ENCODE results near the gene PLTP.

Gene PLTP

DNA sequence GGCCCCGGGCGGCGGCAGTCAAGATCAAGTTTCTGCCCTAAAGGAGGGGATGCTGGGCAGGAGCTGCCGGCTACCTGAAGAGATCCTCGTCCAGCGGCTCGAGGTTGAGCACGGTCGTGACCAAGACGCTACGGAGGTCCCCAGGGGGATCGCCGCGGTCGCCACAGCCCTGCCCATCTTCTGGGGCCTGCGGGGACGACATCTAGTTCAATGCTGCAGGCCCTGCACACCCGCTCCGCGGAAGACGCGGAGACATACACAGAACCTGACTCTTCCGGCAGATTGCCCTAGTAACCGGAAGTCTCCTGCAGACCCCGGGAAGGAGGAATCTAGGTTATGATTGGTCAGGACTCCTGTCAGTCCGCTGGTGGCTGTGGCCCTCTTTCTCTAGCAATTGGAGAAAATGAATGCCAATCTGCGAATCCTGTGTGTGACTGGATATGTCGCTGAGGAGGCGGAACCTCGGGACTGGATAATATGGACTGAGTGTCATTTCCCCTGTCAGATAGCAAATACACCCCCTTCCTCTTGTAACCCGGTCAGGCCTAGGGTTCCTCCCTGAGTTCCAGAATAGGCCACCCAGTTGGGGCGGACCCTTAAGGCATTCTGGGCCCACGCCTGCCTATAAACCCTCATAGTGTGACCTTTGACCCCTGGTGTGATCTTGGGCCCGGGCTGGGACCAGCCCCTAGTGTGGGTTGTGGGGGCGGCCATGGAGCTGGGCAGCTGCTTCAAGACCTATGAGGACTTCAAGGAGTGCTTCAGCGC, 54.7 kb downstream of the PLTP start, which contains the start of the genes ACOT8 and ZSWIM3 (continued):
- TF ChIP-seq, protein P1, sequence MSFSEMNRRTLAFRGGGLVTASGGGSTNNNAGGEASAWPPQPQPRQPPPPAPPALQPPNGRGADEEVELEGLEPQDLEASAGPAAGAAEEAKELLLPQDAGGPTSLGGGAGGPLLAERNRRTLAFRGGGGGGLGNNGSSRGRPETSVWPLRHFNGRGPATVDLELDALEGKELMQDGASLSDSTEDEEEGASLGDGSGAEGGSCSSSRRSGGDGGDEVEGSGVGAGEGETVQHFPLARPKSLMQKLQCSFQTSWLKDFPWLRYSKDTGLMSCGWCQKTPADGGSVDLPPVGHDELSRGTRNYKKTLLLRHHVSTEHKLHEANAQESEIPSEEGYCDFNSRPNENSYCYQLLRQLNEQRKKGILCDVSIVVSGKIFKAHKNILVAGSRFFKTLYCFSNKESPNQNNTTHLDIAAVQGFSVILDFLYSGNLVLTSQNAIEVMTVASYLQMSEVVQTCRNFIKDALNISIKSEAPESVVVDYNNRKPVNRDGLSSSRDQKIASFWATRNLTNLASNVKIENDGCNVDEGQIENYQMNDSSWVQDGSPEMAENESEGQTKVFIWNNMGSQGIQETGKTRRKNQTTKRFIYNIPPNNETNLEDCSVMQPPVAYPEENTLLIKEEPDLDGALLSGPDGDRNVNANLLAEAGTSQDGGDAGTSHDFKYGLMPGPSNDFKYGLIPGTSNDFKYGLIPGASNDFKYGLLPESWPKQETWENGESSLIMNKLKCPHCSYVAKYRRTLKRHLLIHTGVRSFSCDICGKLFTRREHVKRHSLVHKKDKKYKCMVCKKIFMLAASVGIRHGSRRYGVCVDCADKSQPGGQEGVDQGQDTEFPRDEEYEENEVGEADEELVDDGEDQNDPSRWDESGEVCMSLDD (tag by site-specific recombination; IDR thresholded peaks at IDR 0.05) = no peak
- no peak for TF ChIP-seq ZNF544 (tag by site-specific recombination; IDR thresholded peaks at IDR 0.05)
- TF ChIP-seq, protein P2, sequence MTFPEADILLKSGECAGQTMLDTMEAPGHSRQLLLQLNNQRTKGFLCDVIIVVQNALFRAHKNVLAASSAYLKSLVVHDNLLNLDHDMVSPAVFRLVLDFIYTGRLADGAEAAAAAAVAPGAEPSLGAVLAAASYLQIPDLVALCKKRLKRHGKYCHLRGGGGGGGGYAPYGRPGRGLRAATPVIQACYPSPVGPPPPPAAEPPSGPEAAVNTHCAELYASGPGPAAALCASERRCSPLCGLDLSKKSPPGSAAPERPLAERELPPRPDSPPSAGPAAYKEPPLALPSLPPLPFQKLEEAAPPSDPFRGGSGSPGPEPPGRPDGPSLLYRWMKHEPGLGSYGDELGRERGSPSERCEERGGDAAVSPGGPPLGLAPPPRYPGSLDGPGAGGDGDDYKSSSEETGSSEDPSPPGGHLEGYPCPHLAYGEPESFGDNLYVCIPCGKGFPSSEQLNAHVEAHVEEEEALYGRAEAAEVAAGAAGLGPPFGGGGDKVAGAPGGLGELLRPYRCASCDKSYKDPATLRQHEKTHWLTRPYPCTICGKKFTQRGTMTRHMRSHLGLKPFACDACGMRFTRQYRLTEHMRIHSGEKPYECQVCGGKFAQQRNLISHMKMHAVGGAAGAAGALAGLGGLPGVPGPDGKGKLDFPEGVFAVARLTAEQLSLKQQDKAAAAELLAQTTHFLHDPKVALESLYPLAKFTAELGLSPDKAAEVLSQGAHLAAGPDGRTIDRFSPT (tag by site-specific recombination; IDR thresholded peaks at IDR 0.05) = no peak
- no peak for TF ChIP-seq GLI4 (tag by site-specific recombination; IDR thresholded peaks at IDR 0.05)
- TF ChIP-seq ZNF2 (tag by site-specific recombination; IDR thresholded peaks at IDR 0.05) = peak; percentile 66; the same call in 1 of the 2 replicates
- TF ChIP-seq, protein P3, sequence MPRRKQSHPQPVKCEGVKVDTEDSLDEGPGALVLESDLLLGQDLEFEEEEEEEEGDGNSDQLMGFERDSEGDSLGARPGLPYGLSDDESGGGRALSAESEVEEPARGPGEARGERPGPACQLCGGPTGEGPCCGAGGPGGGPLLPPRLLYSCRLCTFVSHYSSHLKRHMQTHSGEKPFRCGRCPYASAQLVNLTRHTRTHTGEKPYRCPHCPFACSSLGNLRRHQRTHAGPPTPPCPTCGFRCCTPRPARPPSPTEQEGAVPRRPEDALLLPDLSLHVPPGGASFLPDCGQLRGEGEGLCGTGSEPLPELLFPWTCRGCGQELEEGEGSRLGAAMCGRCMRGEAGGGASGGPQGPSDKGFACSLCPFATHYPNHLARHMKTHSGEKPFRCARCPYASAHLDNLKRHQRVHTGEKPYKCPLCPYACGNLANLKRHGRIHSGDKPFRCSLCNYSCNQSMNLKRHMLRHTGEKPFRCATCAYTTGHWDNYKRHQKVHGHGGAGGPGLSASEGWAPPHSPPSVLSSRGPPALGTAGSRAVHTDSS (tag by site-specific recombination; IDR thresholded peaks at IDR 0.05) = no peak
- TF ChIP-seq HOXA7 (CRISPR knock-in tag; IDR thresholded peaks at IDR 0.05; ENCODE audit: borderline replicate concordance) = no peak
- no peak for TF ChIP-seq ZNF658 (tag by site-specific recombination; IDR thresholded peaks at IDR 0.05)
- TF ChIP-seq SETDB1 (IDR thresholded peaks at IDR 0.05; ENCODE audit: insufficient read length, low read length) = no peak
- TF ChIP-seq ZNF416 (tag by site-specific recombination; IDR thresholded peaks at IDR 0.05) = no peak
- 0 out of 2 replicates have a peak, but pooled peaks have one; percentile 37 for TF ChIP-seq KLF10 (tag by site-specific recombination; IDR thresholded peaks at IDR 0.05)
- peak; percentile 17 for TF ChIP-seq ZBTB26 (tag by site-specific recombination; optimal IDR thresholded peaks at IDR 0.05)
- TF ChIP-seq ZNF747 (tag by site-specific recombination; IDR thresholded peaks at IDR 0.05) = no peak
- TF ChIP-seq BCL11A (tag by site-specific recombination; IDR thresholded peaks at IDR 0.05; ENCODE audit: low read depth) = peak; percentile 91
- no peak for TF ChIP-seq ZNF521 (tag by site-specific recombination; IDR thresholded peaks at IDR 0.05)
- peak; percentile 47; the same call in 1 of the 2 replicates for TF ChIP-seq KLF7 (tag by site-specific recombination; IDR thresholded peaks at IDR 0.05; ENCODE audit: borderline replicate concordance)
- TF ChIP-seq ZNF248 (tag by site-specific recombination; IDR thresholded peaks at IDR 0.05) = no peak
- TF ChIP-seq ZSCAN30 (tag by site-specific recombination; IDR thresholded peaks at IDR 0.05) = peak; percentile 71
- no peak for TF ChIP-seq ZNF555 (tag by site-specific recombination; conservative IDR thresholded peaks at IDR 0.05)
- no peak for TF ChIP-seq ZNF558 (tag by site-specific recombination; IDR thresholded peaks at IDR 0.05)
- no peak for TF ChIP-seq ZNF362 (tag by site-specific recombination; IDR thresholded peaks at IDR 0.05)
- TF ChIP-seq PRDM1 (tag by site-specific recombination; IDR thresholded peaks at IDR 0.05) = no peak
- TF ChIP-seq ZNF157 (tag by site-specific recombination; IDR thresholded peaks at IDR 0.05) = no peak
- TF ChIP-seq SCRT2 (tag by site-specific recombination; IDR thresholded peaks at IDR 0.05) = no peak
- TF ChIP-seq ZIC2 (tag by site-specific recombination; IDR thresholded peaks at IDR 0.05) = no peak
- TF ChIP-seq, protein P4, sequence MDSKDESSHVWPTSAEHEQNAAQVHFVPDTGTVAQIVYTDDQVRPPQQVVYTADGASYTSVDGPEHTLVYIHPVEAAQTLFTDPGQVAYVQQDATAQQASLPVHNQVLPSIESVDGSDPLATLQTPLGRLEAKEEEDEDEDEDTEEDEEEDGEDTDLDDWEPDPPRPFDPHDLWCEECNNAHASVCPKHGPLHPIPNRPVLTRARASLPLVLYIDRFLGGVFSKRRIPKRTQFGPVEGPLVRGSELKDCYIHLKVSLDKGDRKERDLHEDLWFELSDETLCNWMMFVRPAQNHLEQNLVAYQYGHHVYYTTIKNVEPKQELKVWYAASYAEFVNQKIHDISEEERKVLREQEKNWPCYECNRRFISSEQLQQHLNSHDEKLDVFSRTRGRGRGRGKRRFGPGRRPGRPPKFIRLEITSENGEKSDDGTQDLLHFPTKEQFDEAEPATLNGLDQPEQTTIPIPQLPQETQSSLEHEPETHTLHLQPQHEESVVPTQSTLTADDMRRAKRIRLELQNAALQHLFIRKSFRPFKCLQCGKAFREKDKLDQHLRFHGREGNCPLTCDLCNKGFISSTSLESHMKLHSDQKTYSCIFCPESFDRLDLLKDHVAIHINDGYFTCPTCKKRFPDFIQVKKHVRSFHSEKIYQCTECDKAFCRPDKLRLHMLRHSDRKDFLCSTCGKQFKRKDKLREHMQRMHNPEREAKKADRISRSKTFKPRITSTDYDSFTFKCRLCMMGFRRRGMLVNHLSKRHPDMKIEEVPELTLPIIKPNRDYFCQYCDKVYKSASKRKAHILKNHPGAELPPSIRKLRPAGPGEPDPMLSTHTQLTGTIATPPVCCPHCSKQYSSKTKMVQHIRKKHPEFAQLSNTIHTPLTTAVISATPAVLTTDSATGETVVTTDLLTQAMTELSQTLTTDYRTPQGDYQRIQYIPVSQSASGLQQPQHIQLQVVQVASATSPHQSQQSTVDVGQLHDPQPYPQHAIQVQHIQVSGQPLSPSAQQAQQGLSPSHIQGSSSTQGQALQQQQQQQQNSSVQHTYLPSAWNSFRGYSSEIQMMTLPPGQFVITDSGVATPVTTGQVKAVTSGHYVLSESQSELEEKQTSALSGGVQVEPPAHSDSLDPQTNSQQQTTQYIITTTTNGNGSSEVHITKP (tag by site-specific recombination; IDR thresholded peaks at IDR 0.05) = peak; percentile 70
- no peak for TF ChIP-seq REPIN1 (tag by site-specific recombination; IDR thresholded peaks at IDR 0.05; ENCODE audit: low read depth)
- TF ChIP-seq GLI2 (tag by site-specific recombination; IDR thresholded peaks at IDR 0.05; ENCODE audit: borderline replicate concordance, low read depth) = no peak
